GM19328 (cell line): Measurements from ENCODE around the gene ZNF654.
"Not testable (repeated sequence)": the region's sequence is repeated elsewhere in the genome, so short reads cannot be mapped to it uniquely, and the experiment has no call there.

Experiments used
- ATAC-seq: cut with Tn5 transposase; IDR thresholded peaks from one replicate; pipeline ENCODE4 v1.9.1; 2021; ENCODE audit warnings: mild to moderate bottlenecking, moderate library complexity; ENCODE audit not compliant: unreplicated experiment

The ZNF654 gene

GRCh38 chr3:88058581-88059379 is at the start of gene ZNF654, which contains the start of gene CGGBP1:
Gene ZNF654 (plus strand): TSS chr3:88059255. CDS start chr3:88059320, 65 bp downstream.
Gene CGGBP1 (minus strand): TSS chr3:88059005. CDS start chr3:88055976, 3,029 bp downstream.
- ATAC-seq: peak; percentile 93

- no peak for ATAC-seq
These were observed 48.2 kb upstream of the ZNF654 start for GRCh38 chr3:88010810-88011209.

- ATAC-seq: no peak
These were observed 45.5 kb upstream of the ZNF654 start for GRCh38 chr3:88013592-88013991.

GRCh38 chr3:88015656-88016055 is 43.4 kb upstream of the ZNF654 start:
- not testable (repeated sequence) for ATAC-seq

DNA sequence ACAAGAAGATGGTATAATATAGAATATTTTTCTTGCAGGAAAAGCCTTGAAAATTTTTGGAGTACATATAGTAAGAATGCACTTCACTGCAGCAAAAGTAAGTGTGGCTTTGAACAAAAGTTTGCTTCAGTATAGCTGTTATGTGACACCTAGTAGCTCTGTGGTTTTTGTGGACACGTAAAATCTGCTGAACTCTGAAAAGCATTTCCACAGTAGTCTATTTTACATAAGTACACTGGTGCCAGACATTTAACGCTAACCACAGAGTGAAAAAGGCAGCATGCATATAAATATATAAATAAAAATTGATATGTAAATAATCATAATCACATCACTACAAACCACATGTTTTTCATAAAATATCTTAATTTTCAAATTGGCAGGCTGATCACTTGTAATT is 40.0 kb upstream of the ZNF654 start:
- peak; percentile 94 for ATAC-seq

DNA sequence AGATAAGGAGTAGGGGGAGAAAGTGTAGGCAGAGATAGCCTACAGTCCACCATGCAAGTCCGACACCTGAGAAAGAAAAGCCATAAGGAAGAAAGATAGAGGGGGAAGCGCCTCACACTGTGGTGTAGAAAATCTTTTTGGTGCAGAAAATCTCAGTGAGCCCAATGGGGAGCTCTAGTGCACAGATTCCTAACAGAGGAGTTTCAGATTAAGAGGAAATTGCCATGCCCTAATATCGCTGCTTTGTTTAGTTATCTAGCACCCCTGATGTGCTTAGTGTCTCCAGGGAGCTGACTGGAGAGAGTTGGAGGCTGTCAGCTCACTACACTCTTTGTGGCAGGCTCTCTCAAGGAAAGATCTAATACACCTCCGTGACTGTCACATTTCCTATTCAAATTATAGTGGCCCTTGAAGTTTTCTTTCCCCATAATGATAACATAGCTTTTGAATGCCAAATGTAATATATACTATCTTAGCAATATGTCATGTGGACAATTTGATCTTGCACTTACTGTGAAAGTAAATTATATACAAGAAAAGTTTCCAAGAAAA is 34.0 kb upstream of the ZNF654 start:
- ATAC-seq: no peak

GRCh38 chr3:88028876-88029275 is 30.2 kb upstream of the ZNF654 start:
- ATAC-seq: no peak

DNA sequence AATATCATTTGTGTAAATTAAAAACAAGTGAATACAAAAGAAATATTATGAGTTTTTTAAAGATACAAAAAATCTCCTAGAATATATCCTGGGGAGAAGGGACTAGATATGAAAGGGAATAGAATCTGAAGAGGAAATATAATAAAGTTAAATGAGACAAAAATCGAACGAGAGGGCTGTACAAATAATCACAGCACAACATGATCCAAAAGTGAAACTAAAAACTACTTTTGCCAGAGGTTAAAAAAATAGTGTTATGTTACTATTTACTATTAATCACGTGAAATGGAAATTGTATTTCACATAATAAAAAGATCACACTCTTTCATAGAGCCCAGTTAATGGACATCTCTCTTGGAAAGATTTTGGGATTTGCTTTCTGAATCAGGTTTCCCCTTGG is 28.8 kb upstream of the ZNF654 start:
- no peak for ATAC-seq

DNA sequence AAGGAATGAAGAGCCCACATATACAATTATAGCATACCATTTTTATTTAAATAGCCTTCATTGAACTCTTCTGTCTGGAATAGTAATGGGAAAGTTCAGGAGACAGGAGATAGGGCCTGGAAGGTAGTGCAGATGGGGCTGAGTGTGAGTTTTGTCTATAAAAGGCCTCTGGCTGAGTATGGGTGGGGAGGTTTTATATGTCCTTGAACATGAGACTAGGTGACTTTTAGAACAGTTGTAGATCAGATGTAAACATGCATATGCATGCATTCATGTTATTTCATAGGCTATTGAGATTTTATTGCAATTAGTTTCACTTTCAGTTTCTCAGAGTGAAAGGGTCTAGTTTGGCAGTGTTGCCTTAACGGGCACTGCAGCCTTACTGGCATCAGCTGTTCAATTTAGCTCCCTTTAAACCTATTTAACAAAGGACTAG is 27.4 kb upstream of the ZNF654 start:
- peak; percentile 78 for ATAC-seq

- ATAC-seq: peak; percentile 4
These were observed 26.8 kb upstream of the ZNF654 start for GRCh38 chr3:88032245-88032644.

GRCh38 chr3:88033079-88033478 is 26.0 kb upstream of the ZNF654 start:
- ATAC-seq: no peak

DNA sequence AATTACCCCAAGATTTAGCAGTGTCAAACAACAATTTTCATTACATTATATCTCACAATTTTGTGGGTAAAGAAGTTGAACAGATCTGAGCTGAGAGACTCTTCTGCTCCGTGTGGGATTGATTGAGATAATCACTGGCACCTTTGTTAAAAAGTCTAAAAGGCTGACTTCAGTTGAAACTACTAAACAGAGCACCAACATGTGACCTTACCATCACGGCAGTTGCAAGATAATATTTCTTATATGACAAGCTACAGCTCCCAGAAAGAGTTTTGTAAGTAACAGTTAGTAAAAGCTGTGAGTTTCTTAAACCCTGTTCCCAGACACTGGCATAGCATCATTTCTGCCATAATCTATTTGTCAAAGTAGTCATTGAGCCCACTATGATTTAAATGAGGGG is 25.2 kb upstream of the ZNF654 start:
- ATAC-seq: no peak

DNA sequence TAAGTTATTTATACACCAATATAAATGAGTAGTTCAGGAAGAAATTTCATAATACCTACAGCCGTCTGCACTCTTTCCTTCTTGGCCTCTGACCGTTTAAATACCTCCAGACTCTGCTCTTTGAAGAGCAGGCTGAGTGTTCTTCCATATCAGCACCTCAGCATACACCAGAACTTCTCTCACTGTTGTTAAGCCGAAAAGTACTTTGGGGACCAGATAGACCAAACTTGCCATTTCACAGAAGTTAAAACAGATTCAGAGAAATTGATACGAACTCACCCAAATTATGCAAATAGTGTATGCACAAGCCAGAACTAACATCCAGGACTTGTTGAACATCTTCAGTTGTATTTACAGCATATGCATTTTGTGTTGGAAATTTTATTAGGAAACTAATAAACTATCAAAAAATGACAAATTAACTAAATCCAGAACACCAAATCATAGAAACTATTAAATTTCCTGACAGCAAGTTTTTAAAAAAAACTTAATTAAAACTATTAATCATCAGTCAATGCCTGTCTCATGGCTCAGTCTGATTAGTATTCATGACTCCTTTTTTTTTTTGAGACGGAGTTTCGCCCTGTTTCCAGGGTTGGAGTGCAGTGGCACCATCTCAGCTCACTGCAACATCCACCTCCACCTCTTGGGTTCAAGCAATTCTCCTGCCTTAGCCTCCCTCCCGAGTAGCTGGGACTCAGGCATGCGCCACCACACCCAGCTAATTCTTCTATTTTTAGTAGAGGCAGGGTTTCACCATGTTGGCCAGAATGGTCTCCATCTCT is 24.4 kb upstream of the ZNF654 start:
- no peak for ATAC-seq

GRCh38 chr3:88036221-88036620 is 22.8 kb upstream of the ZNF654 start:
- no peak for ATAC-seq

GRCh38 chr3:88038566-88038965 is 20.5 kb upstream of the ZNF654 start:
- no peak for ATAC-seq

- no peak for ATAC-seq
These were observed 18.5 kb upstream of the ZNF654 start for GRCh38 chr3:88040529-88040928.

DNA sequence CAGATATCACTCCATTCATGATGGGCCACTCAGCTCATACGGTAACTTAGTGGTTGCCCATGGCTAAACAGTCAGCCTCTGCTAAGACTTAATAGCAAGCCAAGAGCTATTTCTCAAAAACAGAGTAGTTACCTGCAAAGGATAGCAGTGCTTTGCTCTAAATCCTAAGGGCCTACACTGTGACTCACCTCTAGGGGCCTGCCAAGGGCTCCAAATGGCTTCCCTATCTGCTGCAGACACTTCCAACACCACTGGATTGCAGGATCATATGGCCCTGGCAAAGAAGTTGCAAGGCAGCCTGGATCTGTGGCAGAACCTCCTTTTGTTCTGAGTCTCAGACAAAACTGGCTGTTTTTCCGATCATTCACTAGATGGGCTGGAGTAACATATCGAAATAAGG is 18.1 kb upstream of the ZNF654 start:
- no peak for ATAC-seq

- ATAC-seq: no peak
These were observed 14.6 kb upstream of the ZNF654 start for GRCh38 chr3:88044411-88044810.

DNA sequence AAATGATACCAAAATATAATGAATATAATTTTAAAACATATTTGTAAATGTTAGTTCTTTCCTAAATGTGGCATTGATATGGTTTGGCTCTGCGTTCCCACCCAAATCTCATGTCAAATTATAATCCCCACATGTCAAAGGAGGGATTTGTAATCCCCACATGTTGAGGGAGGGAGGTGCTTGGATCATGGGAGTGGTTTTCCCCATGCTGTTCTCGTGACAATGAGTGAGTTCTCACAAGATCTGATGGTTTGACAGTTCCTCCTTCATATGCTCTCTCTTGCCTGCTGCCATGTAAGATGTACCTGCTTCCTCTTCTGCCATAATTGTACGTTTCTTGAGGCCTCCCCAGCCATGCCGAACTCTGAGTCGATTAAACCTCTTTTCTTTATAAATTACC is 12.3 kb upstream of the ZNF654 start:
- no peak for ATAC-seq

DNA sequence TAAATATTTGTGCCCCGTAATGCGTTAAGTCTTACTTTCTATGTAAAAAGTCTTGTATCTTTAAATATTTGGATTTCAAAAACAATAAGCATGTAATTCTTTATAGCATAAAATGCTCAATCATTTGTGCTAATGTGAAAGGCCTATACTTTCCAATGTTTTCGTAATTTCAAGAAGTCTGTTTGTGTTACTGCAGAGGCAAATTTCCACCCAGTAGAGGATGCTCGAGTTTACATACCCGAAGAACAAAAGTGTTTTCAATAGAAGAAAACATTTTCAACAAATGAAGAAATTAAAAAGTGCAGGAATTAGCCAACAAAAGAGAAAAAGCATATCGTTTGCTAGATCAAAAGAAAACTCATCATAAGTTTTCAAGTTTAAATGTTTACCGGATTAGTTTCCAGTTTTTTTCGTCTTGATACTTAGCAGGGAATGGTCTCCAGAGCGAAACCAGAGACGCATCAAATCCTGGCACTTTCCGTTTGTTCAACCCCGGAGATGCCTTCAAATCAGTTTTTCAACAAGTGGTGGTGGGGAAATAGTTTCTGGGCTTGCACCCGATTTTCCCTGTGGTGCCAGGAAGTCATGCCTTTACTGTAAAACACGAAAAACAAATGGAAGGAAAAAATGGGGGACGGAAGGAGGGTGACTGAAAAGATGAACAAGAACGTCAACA is 1.3 kb upstream of the ZNF654 start:
- no peak for ATAC-seq

- ATAC-seq: peak; percentile 15
These were observed 812 bp upstream of the ZNF654 start for GRCh38 chr3:88058306-88058580.
